Cardiac muscle cell (in vitro differentiated cells and primary cell): ENCODE results near the gene GNG14. TPM values are rescaled to one million over a fixed set of nuclear protein-coding genes. Genes with fewer than 3 reads are reported as not detected.
A peak's percentile ranks its signal among the peaks of the same experiment; 100 is the strongest.

ENCODE experiments used
- DNase-seq, 2 donors: peaks; one replicate each; pipeline versions ENCODE4 v3.0.0 to v3.0.0-alpha.2; 2010 to 2017; ENCODE audit warnings: low read depth in 1 of 2, low spot score in 1 of 2
- H3K27ac ChIP-seq: fragments of 200-600 bp; sonication (generic); 2 replicates; pipeline ENCODE4 v1.5.1; 2016
- H3K27me3 ChIP-seq: fragments of 200-600 bp; sonication (generic); 2 replicates; pipeline ENCODE4 v1.6.0; 2016; ENCODE audit warnings: control low read depth
- H3K36me3 ChIP-seq: fragments of 200-600 bp; sonication (generic); 2 replicates; pipeline ENCODE4 v1.5.1; 2016; ENCODE audit warnings: control low read depth
- H3K4me1 ChIP-seq: fragments of 200-600 bp; sonication (generic); 2 replicates; pipeline ENCODE4 v1.8.1; 2017; ENCODE audit warnings: low read depth, mild to moderate bottlenecking, mixed run types
- H3K4me3 ChIP-seq: fragments of 200-600 bp; sonication (generic); 2 replicates; pipeline ENCODE4 v1.5.1; 2016; ENCODE audit warnings: mild to moderate bottlenecking
- H3K9me3 ChIP-seq: fragments of 200-600 bp; sonication (generic); 2 replicates; pipeline ENCODE4 v1.5.1; 2017; ENCODE audit warnings: low read depth, mild to moderate bottlenecking, control low read depth
- polyA plus RNA-seq: library from polyadenylated mRNA; unstranded; fragments of >200 nt; fragmentation: Nextera tagmentation; extraction: Ambion mirVana; gene quantifications from 2 replicates; pipeline ENCODE4 v1.2.1, GENCODE V29; 2016
- total RNA-seq: library from RNA; depleted of rRNA; stranded (reverse); fragments of >200 nt; gene quantifications from 2 replicates; pipeline ENCODE4 v1.2.3, GENCODE V29; 2016
- TF ChIP-seq, protein P1 (sequence below): IDR thresholded peaks from 2 replicates; pipeline ENCODE4 v1.5.1; 2012; ENCODE audit warnings: low read depth, mild to moderate bottlenecking, low read length

GNG14 gene
- total and polyA plus RNA-seq, 2 experiments from 2014 or later = 1.1 TPM; not detected in 1

DNA sequence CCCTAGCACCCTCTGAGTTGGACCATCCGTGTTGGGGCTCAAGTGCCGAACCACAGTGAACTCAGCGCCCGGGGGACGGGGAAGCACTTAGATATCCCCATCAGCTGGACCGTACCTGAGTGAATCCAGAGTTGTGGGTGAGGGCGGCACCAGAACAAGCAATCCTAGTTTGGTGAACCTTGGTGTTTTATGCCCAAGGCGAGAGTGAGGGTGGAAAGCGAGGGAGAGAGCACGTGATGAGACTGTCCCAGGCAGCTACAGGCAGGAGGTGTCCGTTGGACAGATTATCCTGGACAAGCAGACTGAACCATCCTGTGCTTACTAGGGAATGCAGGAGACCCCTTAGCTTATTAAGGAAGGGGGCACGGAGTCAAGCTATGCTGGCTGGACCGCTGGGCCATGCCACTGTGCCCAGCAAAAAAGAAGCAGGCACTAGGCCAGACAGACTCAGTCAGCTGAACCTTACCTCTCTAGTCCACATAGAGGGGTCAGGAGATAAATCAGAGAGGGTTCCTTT lies 50.1 kb downstream of the GNG14 start:
- DNase-seq = no peak
- H3K4me1 ChIP-seq = peaks cover 5% of the 10 kb centered on the region
- no peaks in the 10 kb centered on the region for H3K9me3 ChIP-seq
- TF ChIP-seq, protein P1, sequence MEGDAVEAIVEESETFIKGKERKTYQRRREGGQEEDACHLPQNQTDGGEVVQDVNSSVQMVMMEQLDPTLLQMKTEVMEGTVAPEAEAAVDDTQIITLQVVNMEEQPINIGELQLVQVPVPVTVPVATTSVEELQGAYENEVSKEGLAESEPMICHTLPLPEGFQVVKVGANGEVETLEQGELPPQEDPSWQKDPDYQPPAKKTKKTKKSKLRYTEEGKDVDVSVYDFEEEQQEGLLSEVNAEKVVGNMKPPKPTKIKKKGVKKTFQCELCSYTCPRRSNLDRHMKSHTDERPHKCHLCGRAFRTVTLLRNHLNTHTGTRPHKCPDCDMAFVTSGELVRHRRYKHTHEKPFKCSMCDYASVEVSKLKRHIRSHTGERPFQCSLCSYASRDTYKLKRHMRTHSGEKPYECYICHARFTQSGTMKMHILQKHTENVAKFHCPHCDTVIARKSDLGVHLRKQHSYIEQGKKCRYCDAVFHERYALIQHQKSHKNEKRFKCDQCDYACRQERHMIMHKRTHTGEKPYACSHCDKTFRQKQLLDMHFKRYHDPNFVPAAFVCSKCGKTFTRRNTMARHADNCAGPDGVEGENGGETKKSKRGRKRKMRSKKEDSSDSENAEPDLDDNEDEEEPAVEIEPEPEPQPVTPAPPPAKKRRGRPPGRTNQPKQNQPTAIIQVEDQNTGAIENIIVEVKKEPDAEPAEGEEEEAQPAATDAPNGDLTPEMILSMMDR = no peak
- H3K4me3 ChIP-seq = peak overlapping the region; percentile 76
- peak overlapping the region; percentile 95 for H3K27ac ChIP-seq
- H3K36me3 ChIP-seq = peaks cover 6% of the 10 kb centered on the region
- H3K27me3 ChIP-seq = no peaks in the 10 kb centered on the region

Other genes with a start within 250 kb of the GNG14 start
- 3.0 and 4.1 TPM in 2 replicates for gene ZNF443, start 247.0 kb upstream of the GNG14 start, total RNA-seq
- 3.8 and 4.1 TPM in 2 replicates for gene ZNF443, start 247.0 kb upstream of the GNG14 start, polyA plus RNA-seq
- gene ZNF709, start 203.2 kb upstream of the GNG14 start, total RNA-seq = 3.6 and 8.2 TPM in 2 replicates
- 2.4 and 3.9 TPM in 2 replicates for gene ZNF709, start 203.2 kb upstream of the GNG14 start, polyA plus RNA-seq
- 9.0 and 12.8 TPM in 2 replicates for gene ZNF564, start 136.5 kb upstream of the GNG14 start, total RNA-seq
- 7.3 and 11.2 TPM in 2 replicates for gene ZNF564, start 136.5 kb upstream of the GNG14 start, polyA plus RNA-seq
- 5.0 and 5.7 TPM in 2 replicates for gene ZNF490, start 77.2 kb upstream of the GNG14 start, total RNA-seq
- gene ZNF490, start 77.2 kb upstream of the GNG14 start, polyA plus RNA-seq = 2.4 and 4.2 TPM in 2 replicates
- 9.1 and 11.7 TPM in 2 replicates for gene ZNF791, start 77.1 kb upstream of the GNG14 start, total RNA-seq
- 11.5 and 23.5 TPM in 2 replicates for gene ZNF791, start 77.1 kb upstream of the GNG14 start, polyA plus RNA-seq
- 45.7 and 47.5 TPM in 2 replicates for gene MAN2B1, start 21.3 kb upstream of the GNG14 start, total RNA-seq
- 22.1 and 25.3 TPM in 2 replicates for gene MAN2B1, start 21.3 kb upstream of the GNG14 start, polyA plus RNA-seq
- gene WDR83, start 21.2 kb upstream of the GNG14 start, total RNA-seq = 28.4 and 39.0 TPM in 2 replicates
- 29.4 and 40.2 TPM in 2 replicates for gene WDR83, start 21.2 kb upstream of the GNG14 start, polyA plus RNA-seq
- 64.8 and 113 TPM in 2 replicates for gene DHPS, start 6.1 kb upstream of the GNG14 start, total RNA-seq
- gene DHPS, start 6.1 kb upstream of the GNG14 start, polyA plus RNA-seq = 80.0 and 99.5 TPM in 2 replicates
- gene FBXW9, start 8.6 kb downstream of the GNG14 start, total RNA-seq = 17.2 and 32.7 TPM in 2 replicates
- gene FBXW9, start 8.6 kb downstream of the GNG14 start, polyA plus RNA-seq = 25.6 and 29.6 TPM in 2 replicates
- 43.4 and 68.6 TPM in 2 replicates for gene TNPO2, start 35.9 kb downstream of the GNG14 start, total RNA-seq
- gene TNPO2, start 35.9 kb downstream of the GNG14 start, polyA plus RNA-seq = 20.1 and 20.5 TPM in 2 replicates
- gene TRIR, start 46.7 kb downstream of the GNG14 start, total RNA-seq = 307 and 371 TPM in 2 replicates
- gene TRIR, start 46.7 kb downstream of the GNG14 start, polyA plus RNA-seq = 175 and 218 TPM in 2 replicates
- gene GET3, start 49.5 kb downstream of the GNG14 start, total RNA-seq = 44.8 and 73.6 TPM in 2 replicates
- 88.3 and 103 TPM in 2 replicates for gene GET3, start 49.5 kb downstream of the GNG14 start, polyA plus RNA-seq
- gene BEST2, start 63.8 kb downstream of the GNG14 start, total RNA-seq = not detected in 2 replicates
- not detected in 2 replicates for gene BEST2, start 63.8 kb downstream of the GNG14 start, polyA plus RNA-seq
- gene HOOK2, start 87.6 kb downstream of the GNG14 start, total RNA-seq = 28.5 and 54.4 TPM in 2 replicates
- gene HOOK2, start 87.6 kb downstream of the GNG14 start, polyA plus RNA-seq = 31.1 and 41.6 TPM in 2 replicates
- gene JUNB, start 103.5 kb downstream of the GNG14 start, total RNA-seq = 57.6 and 103 TPM in 2 replicates
- 37.2 and 48.3 TPM in 2 replicates for gene JUNB, start 103.5 kb downstream of the GNG14 start, polyA plus RNA-seq
- gene PRDX2, start 113.8 kb downstream of the GNG14 start, total RNA-seq = 1,316 and 1,694 TPM in 2 replicates
- gene PRDX2, start 113.8 kb downstream of the GNG14 start, polyA plus RNA-seq = 1,469 and 1,719 TPM in 2 replicates
- 0.63 TPM in 1 of 2 replicates, not detected in the other for gene THSD8, start 114.1 kb downstream of the GNG14 start, total RNA-seq
- 15.0 and 19.0 TPM in 2 replicates for gene THSD8, start 114.1 kb downstream of the GNG14 start, polyA plus RNA-seq
- gene RNASEH2A, start 118.6 kb downstream of the GNG14 start, total RNA-seq = 20.4 and 29.0 TPM in 2 replicates
- 40.4 and 57.3 TPM in 2 replicates for gene RNASEH2A, start 118.6 kb downstream of the GNG14 start, polyA plus RNA-seq
- not detected in 2 replicates for gene RTBDN, start 146.6 kb downstream of the GNG14 start, total RNA-seq
- gene RTBDN, start 146.6 kb downstream of the GNG14 start, polyA plus RNA-seq = 0.81 TPM in 1 of 2 replicates, not detected in the other
- 3.7 and 7.9 TPM in 2 replicates for gene MAST1, start 150.5 kb downstream of the GNG14 start, total RNA-seq
- 3.9 and 10.9 TPM in 2 replicates for gene MAST1, start 150.5 kb downstream of the GNG14 start, polyA plus RNA-seq
- 25.8 and 54.7 TPM in 2 replicates for gene DNASE2, start 193.5 kb downstream of the GNG14 start, total RNA-seq
- 26.0 and 49.5 TPM in 2 replicates for gene DNASE2, start 193.5 kb downstream of the GNG14 start, polyA plus RNA-seq
- 0.51 and 2.2 TPM in 2 replicates for gene KLF1, start 199.2 kb downstream of the GNG14 start, total RNA-seq
- 1.3 and 1.4 TPM in 2 replicates for gene KLF1, start 199.2 kb downstream of the GNG14 start, polyA plus RNA-seq
- gene GCDH, start 203.2 kb downstream of the GNG14 start, total RNA-seq = 54.9 and 77.9 TPM in 2 replicates
- gene GCDH, start 203.2 kb downstream of the GNG14 start, polyA plus RNA-seq = 28.5 and 32.6 TPM in 2 replicates
- 0.53 and 1.1 TPM in 2 replicates for gene SYCE2, start 231.3 kb downstream of the GNG14 start, total RNA-seq
- gene SYCE2, start 231.3 kb downstream of the GNG14 start, polyA plus RNA-seq = 2.8 and 3.8 TPM in 2 replicates
- 81.9 and 87.9 TPM in 2 replicates for gene FARSA, start 245.7 kb downstream of the GNG14 start, total RNA-seq
- 121 and 133 TPM in 2 replicates for gene FARSA, start 245.7 kb downstream of the GNG14 start, polyA plus RNA-seq